Vagina (tissue), 2 donors: ENCODE data around the gene HADHA.

ENCODE experiments used
- CTCF ChIP-seq, 3 experiments: fragments of 450-650 bp in 2 of 3; fragments of 200-600 bp in 1 of 3; sonication (generic) in 1 of 3; IDR thresholded peaks; one replicate each; pipeline ENCODE4 v1.5.1; 2017 to 2019; ENCODE audit warnings: antibody characterized with exemption in 3 of 3, mild to moderate bottlenecking in 2 of 3, moderate library complexity in 2 of 3
- POLR2A ChIP-seq, 2 donors: fragments of 450-650 bp; IDR thresholded peaks; one replicate each; pipeline ENCODE4 v1.6.1; 2017; ENCODE audit warnings: antibody characterized with exemption in 2 of 2, mild to moderate bottlenecking in 2 of 2, moderate library complexity in 2 of 2

- TF ChIP-seq POLR2A (IDR thresholded peaks at IDR 0.05) (no peak), CTCF (IDR thresholded peaks at IDR 0.05) (no peak)
Measured at GRCh38 chr2:26290001-26290400, 45.6 kb upstream of the HADHA start.
